ENCODE results near the gene CCT2.

DNA sequence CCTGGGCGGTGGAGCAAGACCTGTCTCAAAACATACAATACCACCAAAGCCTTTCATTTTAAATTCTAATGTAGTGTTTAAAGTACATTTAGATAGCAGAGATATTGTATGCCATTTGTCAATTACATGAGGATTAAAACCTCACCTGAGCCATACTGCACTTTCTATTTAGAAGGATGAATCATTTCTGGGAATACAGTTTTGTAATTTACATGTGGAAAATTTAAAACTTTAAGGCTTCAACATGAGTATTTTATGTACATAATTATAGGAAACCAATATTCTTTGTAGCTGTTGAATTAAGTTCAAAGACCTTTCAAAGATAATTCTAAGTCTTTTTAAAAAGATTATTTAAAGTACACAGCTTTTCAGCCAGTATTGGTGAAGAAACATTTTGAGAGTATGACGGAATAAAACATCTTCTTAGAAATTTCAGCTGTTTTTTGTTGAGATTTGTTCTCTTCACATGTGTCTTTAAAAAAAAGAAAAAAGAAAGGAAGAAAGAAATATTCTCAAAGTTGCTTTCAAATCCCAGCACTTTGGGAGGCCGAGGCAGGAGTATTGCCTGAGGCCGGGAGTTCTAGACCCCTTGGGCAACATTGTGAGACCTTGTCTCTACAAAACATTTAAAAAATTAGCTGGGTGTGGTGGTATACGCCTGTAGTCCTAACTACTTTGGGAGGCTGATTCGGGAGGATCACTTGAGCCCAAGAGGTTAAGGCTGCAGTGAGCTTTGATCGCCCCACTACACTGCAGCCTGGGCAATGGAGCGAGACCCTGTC is 34.5 kb upstream of the CCT2 start:
- no peak for TF ChIP-seq POLR2A (IDR thresholded peaks at IDR 0.05)
- TF ChIP-seq, protein P1, sequence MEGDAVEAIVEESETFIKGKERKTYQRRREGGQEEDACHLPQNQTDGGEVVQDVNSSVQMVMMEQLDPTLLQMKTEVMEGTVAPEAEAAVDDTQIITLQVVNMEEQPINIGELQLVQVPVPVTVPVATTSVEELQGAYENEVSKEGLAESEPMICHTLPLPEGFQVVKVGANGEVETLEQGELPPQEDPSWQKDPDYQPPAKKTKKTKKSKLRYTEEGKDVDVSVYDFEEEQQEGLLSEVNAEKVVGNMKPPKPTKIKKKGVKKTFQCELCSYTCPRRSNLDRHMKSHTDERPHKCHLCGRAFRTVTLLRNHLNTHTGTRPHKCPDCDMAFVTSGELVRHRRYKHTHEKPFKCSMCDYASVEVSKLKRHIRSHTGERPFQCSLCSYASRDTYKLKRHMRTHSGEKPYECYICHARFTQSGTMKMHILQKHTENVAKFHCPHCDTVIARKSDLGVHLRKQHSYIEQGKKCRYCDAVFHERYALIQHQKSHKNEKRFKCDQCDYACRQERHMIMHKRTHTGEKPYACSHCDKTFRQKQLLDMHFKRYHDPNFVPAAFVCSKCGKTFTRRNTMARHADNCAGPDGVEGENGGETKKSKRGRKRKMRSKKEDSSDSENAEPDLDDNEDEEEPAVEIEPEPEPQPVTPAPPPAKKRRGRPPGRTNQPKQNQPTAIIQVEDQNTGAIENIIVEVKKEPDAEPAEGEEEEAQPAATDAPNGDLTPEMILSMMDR (IDR thresholded peaks at IDR 0.05), result no peak

Data from esophagus squamous epithelium (tissue), 4 donors.